ENCODE measurements around the gene COPS4.

Gene COPS4

GRCh38 chr4:83113429-83113786 lies 78.4 kb downstream of the COPS4 start:
- no peak for DNase-seq (ENCODE audit: low read depth, low spot score)
- no peak overlapping the region for H3K4me3 ChIP-seq (ENCODE audit: low read depth, low read length)

GRCh38 chr4:83114576-83114975 lies 79.6 kb downstream of the COPS4 start, which contains the start of gene PLAC8:
TSS of gene PLAC8 (minus strand) at chr4:83114729. CDS start at chr4:83107921, 6,808 bp downstream.
- in situ Hi-C loops (cut with HindIII; ENCODE audit: low sequenced_read_pairs) = no loop called here
- TF ChIP-seq CTCF (IDR thresholded peaks at IDR 0.05; ENCODE audit: low read depth, low read length) = no peak
- no peak within 1 kb of the TSS for H3K4me3 ChIP-seq (ENCODE audit: low read depth, low read length)
- DNase-seq (ENCODE audit: low read depth, low spot score) = peak; percentile 5

More at GRCh38 chr4:83113429-83113786, 78.4 kb downstream of the COPS4 start:
- TF ChIP-seq CTCF (IDR thresholded peaks at IDR 0.05; ENCODE audit: low read depth, low read length) = no peak
- in situ Hi-C loops (cut with HindIII; ENCODE audit: low sequenced_read_pairs) = no loop called here

- no peak overlapping the region for H3K4me3 ChIP-seq (ENCODE audit: low read depth, low read length)
- DNase-seq (ENCODE audit: low read depth, low spot score) = peak; percentile 38
- no peak for TF ChIP-seq CTCF (IDR thresholded peaks at IDR 0.05; ENCODE audit: low read depth, low read length)
- in situ Hi-C loops (cut with HindIII; ENCODE audit: low sequenced_read_pairs) = no loop called here
These were observed 80.0 kb downstream of the COPS4 start for GRCh38 chr4:83115000-83115399.

GRCh38 chr4:83115656-83116285 lies 80.8 kb downstream of the COPS4 start:
- H3K4me3 ChIP-seq (ENCODE audit: low read depth, low read length) = no peak overlapping the region
- in situ Hi-C loops (cut with HindIII; ENCODE audit: low sequenced_read_pairs) = no loop called here
- TF ChIP-seq CTCF (IDR thresholded peaks at IDR 0.05; ENCODE audit: low read depth, low read length) = no peak
- DNase-seq (ENCODE audit: low read depth, low spot score) = no peak

- DNase-seq (ENCODE audit: low read depth, low spot score) = no peak
- no peak for TF ChIP-seq CTCF (IDR thresholded peaks at IDR 0.05; ENCODE audit: low read depth, low read length)
- H3K4me3 ChIP-seq (ENCODE audit: low read depth, low read length) = no peak overlapping the region
- in situ Hi-C loops (cut with HindIII; ENCODE audit: low sequenced_read_pairs) = no loop called here
These were observed 83.9 kb downstream of the COPS4 start for GRCh38 chr4:83118869-83119268.

GRCh38 chr4:83121246-83121645 lies 86.3 kb downstream of the COPS4 start:
- no peak for TF ChIP-seq CTCF (IDR thresholded peaks at IDR 0.05; ENCODE audit: low read depth, low read length)
- in situ Hi-C loops (cut with HindIII; ENCODE audit: low sequenced_read_pairs) = no loop called here

More at GRCh38 chr4:83121246-83121645, 86.3 kb downstream of the COPS4 start:
- no peak overlapping the region for H3K4me3 ChIP-seq (ENCODE audit: low read depth, low read length)
- DNase-seq (ENCODE audit: low read depth, low spot score) = no peak
